OCI-LY7 (cell line): ENCODE data around the gene CXCL10. TPM values are rescaled to one million over a fixed set of nuclear protein-coding genes. Genes with fewer than 3 reads are reported as not detected.
"Not testable (repeated sequence)": the region's sequence is repeated elsewhere in the genome, so short reads cannot be mapped to it uniquely, and the experiment has no call there.

Experiments
- BruUV-seq: library from RNA; stranded (reverse); fragments of 400-500 nt; replicated peaks from 2 replicates; lab custom pipeline; 2021; lab: Mats Ljungman, UMichigan
- CTCF ChIA-PET: fragments of 300-600 bp; sonication (Branson Sonifier 250); formaldehyde crosslinking; loops from one replicate; lab custom pipeline; 2022; ENCODE audit warnings: antibody characterized with exemption; ENCODE audit not compliant: unreplicated experiment; lab: Charles Lee
- POLR2A ChIA-PET: fragments of 300-600 bp; sonication (Branson Sonifier 250); formaldehyde crosslinking; loops from one replicate; lab custom pipeline; 2022; ENCODE audit warnings: antibody characterized with exemption; lab: Charles Lee
- DNase-seq: peaks from one replicate; pipeline ENCODE4 v3.0.0-alpha.2; 2015; ENCODE audit warnings: low spot score
- H2AFZ ChIP-seq: fragments of 200-600 bp; sonication (generic), shearing (Covaris generic); 2 replicates; pipeline ENCODE4 v1.6.1; 2014; ENCODE audit warnings: mild to moderate bottlenecking, antibody characterized with exemption, low read length, moderate library complexity
- H3K27ac ChIP-seq: fragments of 200-600 bp; sonication (generic); 2 replicates; pipeline ENCODE4 v1.5.1; 2014; ENCODE audit warnings: mixed run types, low read depth, mild to moderate bottlenecking, moderate library complexity, low read length, inconsistent platforms; ENCODE audit not compliant: poor library complexity, severe bottlenecking
- H3K36me3 ChIP-seq: fragments of 200-600 bp; sonication (generic); 2 replicates; pipeline ENCODE4 v1.6.1; 2014; ENCODE audit warnings: mild to moderate bottlenecking, antibody characterized with exemption, low read length, moderate library complexity, mixed read lengths; ENCODE audit not compliant: insufficient read depth
- H3K4me1 ChIP-seq: fragments of 200-600 bp; sonication (generic); 2 replicates; pipeline ENCODE4 v1.5.1; 2014; ENCODE audit warnings: mild to moderate bottlenecking, low read length; ENCODE audit not compliant: insufficient read depth, poor library complexity, severe bottlenecking
- H3K4me2 ChIP-seq: fragments of 200-600 bp; sonication (generic); 2 replicates; pipeline ENCODE4 v1.6.1; 2014; ENCODE audit warnings: mild to moderate bottlenecking, low read length
- H3K4me3 ChIP-seq: fragments of 200-600 bp; sonication (generic); 2 replicates; pipeline ENCODE4 v1.5.1; 2014; ENCODE audit warnings: mild to moderate bottlenecking, low read depth, low read length; ENCODE audit not compliant: poor library complexity, severe bottlenecking
- H3K79me2 ChIP-seq: fragments of 200-600 bp; sonication (generic); 2 replicates; pipeline ENCODE4 v1.6.1; 2016; ENCODE audit warnings: low read depth, mild to moderate bottlenecking, low read length, moderate library complexity, mixed read lengths; ENCODE audit not compliant: insufficient read depth
- H3K9me2 ChIP-seq: fragments of 200-600 bp; sonication (generic); 2 replicates; pipeline ENCODE4 v1.6.1; 2016; ENCODE audit warnings: mild to moderate bottlenecking, low read length, mixed read lengths; ENCODE audit not compliant: insufficient read depth
- H3K9me3 ChIP-seq: fragments of 200-600 bp; sonication (generic); 2 replicates; pipeline ENCODE4 v1.6.1; 2014; ENCODE audit warnings: mild to moderate bottlenecking, mixed run types, low read length, mixed read lengths
- H4K20me1 ChIP-seq: fragments of 200-600 bp; sonication (generic); 2 replicates; pipeline ENCODE4 v1.6.1; 2014; ENCODE audit warnings: mild to moderate bottlenecking, antibody characterized with exemption, low read length, moderate library complexity, mixed read lengths; ENCODE audit not compliant: insufficient read depth
- CTCF ChIP-seq: fragments of 200-600 bp; sonication (generic); conservative IDR thresholded peaks from 2 replicates; pipeline ENCODE4 v1.5.1; 2014; ENCODE audit warnings: mild to moderate bottlenecking, antibody characterized with exemption, low read length, moderate library complexity, mixed read lengths
- EZH2phosphoT487 ChIP-seq: fragments of 200-600 bp; sonication (generic); IDR thresholded peaks from 2 replicates; pipeline ENCODE4 v1.6.1; 2018; ENCODE audit warnings: low read depth, borderline replicate concordance, mild to moderate bottlenecking, mixed run types, antibody characterized with exemption, low read length, moderate library complexity, mixed read lengths
- intact Hi-C: fragments of 100-400 bp; cut with micrococcal nuclease; formaldehyde crosslinking; loops from one replicate; pipeline ENCODE4 v1.10.0; 2022; ENCODE audit not compliant: unreplicated experiment
- total RNA-seq, 2 experiments: library from RNA; depleted of rRNA in 1 of 2; stranded (reverse); fragments of >200 nt in 1 of 2; shearing (Covaris generic) in 1 of 2; gene quantifications; 2 replicates each; pipeline ENCODE4 v1.2.3, GENCODE V29; 2014 to 2022

The CXCL10 gene
- total RNA-seq, 2 experiments from 2014 or later = not detected

GRCh38 chr4:76053730-76054129 lies 30.4 kb upstream of the CXCL10 start:
- Histone ChIP-seq H3K9me3 (no peaks in the 10 kb centered on the region), H3K36me3 (no peaks in the 10 kb centered on the region), H3K4me1 (no peaks in the 10 kb centered on the region), H3K79me2 (no peaks in the 10 kb centered on the region), H3K4me3 (no peak overlapping the region), H3K27ac (no peak overlapping the region), H3K9me2 (no peaks in the 10 kb centered on the region), H2AFZ (no peak overlapping the region), H3K4me2 (no peak overlapping the region), H4K20me1 (no peaks in the 10 kb centered on the region)
- TF ChIP-seq EZH2phosphoT487 (no peak), CTCF (no peak)
- POLR2A ChIA-PET = interaction anchor here (0.6 kb wide), 2 partner anchors 106 to 450 kb away, joined by 3 read pairs; no protein-coding TSS in a partner anchor
- DNase-seq = no peak
- no TSS peak for BruUV-seq
- intact Hi-C loops = no loop called here
- CTCF ChIA-PET = no interaction called here

- H3K36me3 ChIP-seq, H3K9me3 ChIP-seq, H3K4me1 ChIP-seq, H3K9me2 ChIP-seq, H2AFZ ChIP-seq, CTCF ChIA-PET, intact Hi-C loops, H3K79me2 ChIP-seq, POLR2A ChIA-PET, DNase-seq, H3K27ac ChIP-seq, H4K20me1 ChIP-seq, H3K4me2 ChIP-seq, BruUV-seq, H3K4me3 ChIP-seq: not testable (repeated sequence)
Measured at GRCh38 chr4:76050560-76051050, 27.3 kb upstream of the CXCL10 start.

GRCh38 chr4:76049860-76050416 lies 26.6 kb upstream of the CXCL10 start:
- H3K4me2 ChIP-seq, H3K79me2 ChIP-seq, H3K36me3 ChIP-seq, H3K9me2 ChIP-seq, CTCF ChIA-PET, H4K20me1 ChIP-seq, BruUV-seq, H3K4me1 ChIP-seq, intact Hi-C loops, H3K27ac ChIP-seq, DNase-seq, H2AFZ ChIP-seq, H3K4me3 ChIP-seq, POLR2A ChIA-PET, H3K9me3 ChIP-seq: not testable (repeated sequence)

- H3K79me2 ChIP-seq, H3K9me3 ChIP-seq, BruUV-seq, H3K36me3 ChIP-seq, H3K4me3 ChIP-seq, H3K4me2 ChIP-seq, intact Hi-C loops, CTCF ChIA-PET, DNase-seq, H3K27ac ChIP-seq, POLR2A ChIA-PET, H4K20me1 ChIP-seq, H2AFZ ChIP-seq, H3K9me2 ChIP-seq, H3K4me1 ChIP-seq: not testable (repeated sequence)
Measured at GRCh38 chr4:76044686-76045085, 21.4 kb upstream of the CXCL10 start.

- H3K4me3 ChIP-seq, DNase-seq, H3K9me2 ChIP-seq, H3K4me1 ChIP-seq, intact Hi-C loops, CTCF ChIA-PET, H4K20me1 ChIP-seq, H3K4me2 ChIP-seq, H2AFZ ChIP-seq, H3K27ac ChIP-seq, H3K9me3 ChIP-seq, H3K79me2 ChIP-seq, BruUV-seq, H3K36me3 ChIP-seq: not testable (repeated sequence)
- POLR2A ChIA-PET = interaction anchor here (1.1 kb wide), 1 partner anchor 19 kb away, joined by 3 read pairs; no protein-coding TSS in a partner anchor
Measured at GRCh38 chr4:76043306-76043705, 20.0 kb upstream of the CXCL10 start.
